Measurements from ENCODE around the gene TMEM91. TPM values are rescaled to one million over a fixed set of nuclear protein-coding genes. Genes with fewer than 3 reads are reported as not detected.

The TMEM91 gene
- total and polyA plus RNA-seq, 9 of the 15 experiments (the other 6 are each of a cell fraction or from before 2014, with no cell fraction given) = 1.2 to 5.2 (median 2.7) TPM

- TF ChIP-seq JUN (IDR thresholded peaks at IDR 0.05; ENCODE audit: borderline replicate concordance, low read depth, low read length) = no peak
- no peak for TF ChIP-seq JUN (CRISPR knock-in tag; IDR thresholded peaks at IDR 0.05; ENCODE audit: borderline replicate concordance)
- TF ChIP-seq TEAD2 (tag; IDR thresholded peaks at IDR 0.05) = no peak
- no peak for TF ChIP-seq KLF6 (CRISPR knock-in tag; IDR thresholded peaks at IDR 0.05; ENCODE audit: borderline replicate concordance)
- TF ChIP-seq, protein P1, sequence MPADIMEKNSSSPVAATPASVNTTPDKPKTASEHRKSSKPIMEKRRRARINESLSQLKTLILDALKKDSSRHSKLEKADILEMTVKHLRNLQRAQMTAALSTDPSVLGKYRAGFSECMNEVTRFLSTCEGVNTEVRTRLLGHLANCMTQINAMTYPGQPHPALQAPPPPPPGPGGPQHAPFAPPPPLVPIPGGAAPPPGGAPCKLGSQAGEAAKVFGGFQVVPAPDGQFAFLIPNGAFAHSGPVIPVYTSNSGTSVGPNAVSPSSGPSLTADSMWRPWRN (IDR thresholded peaks at IDR 0.05; ENCODE audit: low read depth) = peak; percentile 98
- no peak for TF ChIP-seq RBM22 (IDR thresholded peaks at IDR 0.05; ENCODE audit: low read depth, low read length, poor library complexity, severe bottlenecking)
- TF ChIP-seq HMGN3 (IDR thresholded peaks at IDR 0.05; ENCODE audit: borderline replicate concordance, extremely low read depth, insufficient read length, low read depth, low read length) = peak; percentile 62
- no peak for TF ChIP-seq ZBTB1 (CRISPR knock-in tag; IDR thresholded peaks at IDR 0.05; ENCODE audit: borderline replicate concordance, low read depth)
- no peak for TF ChIP-seq ZNF324 (CRISPR knock-in tag; IDR thresholded peaks at IDR 0.05)
- no peak for TF ChIP-seq TCF7L2 (IDR thresholded peaks at IDR 0.05; ENCODE audit: low read depth, low read length)
- no peak for TF ChIP-seq ZNF316 (IDR thresholded peaks at IDR 0.05)
- no peak for TF ChIP-seq ZFP91 (CRISPR knock-in tag; IDR thresholded peaks at IDR 0.05)
- TF ChIP-seq HNRNPLL (IDR thresholded peaks at IDR 0.05; ENCODE audit: low read depth, low read length, poor library complexity, severe bottlenecking) = peak; percentile 21
- no peak for TF ChIP-seq CREM (IDR thresholded peaks at IDR 0.05; ENCODE audit: low read depth)
- TF ChIP-seq ZNF217 (CRISPR knock-in tag; IDR thresholded peaks at IDR 0.05) = no peak
- TF ChIP-seq SRSF9 (IDR thresholded peaks at IDR 0.05; ENCODE audit: borderline replicate concordance, low read depth, low read length) = no peak
- no peak for TF ChIP-seq FOXM1 (IDR thresholded peaks at IDR 0.05; ENCODE audit: low read depth)
- no peak for TF ChIP-seq FOXM1 (CRISPR knock-in tag; IDR thresholded peaks at IDR 0.05; ENCODE audit: low read depth)
- no peak for TF ChIP-seq THAP12 (CRISPR knock-in tag; IDR thresholded peaks at IDR 0.05)
- no peak for TF ChIP-seq GABPB2 (CRISPR knock-in tag; conservative IDR thresholded peaks at IDR 0.05)
- TF ChIP-seq ZKSCAN8 (CRISPR knock-in tag; IDR thresholded peaks at IDR 0.05) = no peak
- peak in 1 of 3 experiments; percentile 5 for TF ChIP-seq YY1 (IDR thresholded peaks at IDR 0.05; ENCODE audit: borderline replicate concordance in 1 of 3, control insufficient read depth in 1 of 3, extremely low read depth in 1 of 3, insufficient read depth in 3 of 3, insufficient read length in 1 of 3, insufficient replicate concordance in 2 of 3, low read depth in 1 of 3, low read length in 2 of 3)
- no peak for TF ChIP-seq ZNF551 (CRISPR knock-in tag; IDR thresholded peaks at IDR 0.05)
These were observed 24.7 kb upstream of the TMEM91 start (continued) for GRCh38 chr19:41351339-41352245.

All from K562 (cell line).